HG02840 (cell line): ENCODE data around the gene GNG4.
"Not testable (repeated sequence)": the region's sequence is repeated elsewhere in the genome, so short reads cannot be mapped to it uniquely, and the experiment has no call there.

Experiments used
- ATAC-seq: cut with Tn5 transposase; IDR thresholded peaks from one replicate; pipeline ENCODE4 v1.9.1; 2021; ENCODE audit warnings: mild to moderate bottlenecking, moderate library complexity, moderate number of reproducible peaks; ENCODE audit not compliant: unreplicated experiment, low FRiP score

Gene GNG4

GRCh38 chr1:235628316-235629005 is 21.1 kb downstream of the GNG4 start:
- no peak for ATAC-seq

DNA sequence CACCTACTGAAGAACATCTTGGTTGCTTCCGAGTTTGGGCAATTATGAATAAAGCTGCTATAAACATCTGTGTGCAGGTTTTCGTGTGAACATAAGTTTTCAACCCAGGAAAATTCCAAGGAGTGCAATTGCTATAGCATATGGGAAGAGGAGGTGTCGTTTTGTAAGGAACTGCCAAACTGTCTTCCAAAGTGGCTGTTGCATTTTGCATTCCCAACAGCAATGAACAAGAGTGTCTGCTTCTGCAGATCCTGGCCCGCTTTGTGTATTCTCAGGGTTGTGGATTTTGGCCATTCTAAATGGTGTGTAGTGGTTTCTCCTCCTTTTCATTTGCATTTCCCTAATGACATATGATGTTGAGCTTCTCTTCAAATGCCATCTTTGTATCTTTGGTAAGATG is 23.8 kb downstream of the GNG4 start:
- ATAC-seq = no peak

DNA sequence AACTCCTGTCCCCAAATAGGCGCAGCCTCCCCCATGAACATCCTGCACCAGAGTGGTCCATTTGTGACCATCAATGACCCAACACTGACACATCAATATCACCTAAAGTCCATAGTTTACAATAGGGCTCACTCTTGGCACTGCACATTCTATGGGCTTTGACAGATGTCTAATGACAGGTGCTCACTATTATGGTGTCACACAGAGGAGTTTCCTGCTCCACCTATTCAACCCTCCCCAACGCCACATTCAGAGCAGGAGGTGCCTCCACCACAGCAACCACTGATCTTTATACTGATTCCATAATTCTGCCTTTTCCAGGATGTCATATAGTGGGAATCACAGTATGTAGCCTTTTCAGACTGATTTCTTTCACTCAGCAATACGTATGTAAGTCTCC is 24.2 kb downstream of the GNG4 start:
- no peak for ATAC-seq

DNA sequence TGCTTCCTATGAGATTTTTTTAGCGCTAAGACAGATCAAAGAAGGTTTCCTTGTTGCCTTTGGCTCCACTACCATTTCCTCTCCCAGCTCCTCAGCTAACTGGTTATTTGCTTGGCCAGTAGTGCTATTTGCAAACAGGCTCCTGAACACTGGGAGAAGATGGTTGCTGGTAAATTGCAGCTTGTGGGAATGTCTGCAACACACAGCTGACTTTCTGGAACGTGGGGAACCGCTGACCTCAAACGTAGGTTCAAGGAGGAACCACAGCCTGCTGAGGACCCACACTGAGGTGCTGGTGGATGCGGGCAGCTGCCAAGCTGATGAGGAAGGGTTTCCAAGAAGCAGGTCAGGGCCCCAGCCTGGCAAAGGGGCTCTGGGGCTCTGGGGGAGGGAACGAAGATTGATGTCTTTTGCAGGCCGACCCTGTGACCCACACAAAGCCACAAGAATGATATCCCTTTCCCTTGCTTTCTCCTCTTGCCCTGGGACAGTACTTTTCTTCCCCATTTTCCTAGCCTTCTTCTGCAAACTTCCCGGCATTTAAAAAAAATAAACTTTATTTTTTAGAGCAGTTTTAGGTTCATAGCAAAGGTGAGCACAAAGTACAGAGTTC is 24.8 kb downstream of the GNG4 start:
- no peak for ATAC-seq

GRCh38 chr1:235622936-235623779 is 26.4 kb downstream of the GNG4 start:
- no peak for ATAC-seq

DNA sequence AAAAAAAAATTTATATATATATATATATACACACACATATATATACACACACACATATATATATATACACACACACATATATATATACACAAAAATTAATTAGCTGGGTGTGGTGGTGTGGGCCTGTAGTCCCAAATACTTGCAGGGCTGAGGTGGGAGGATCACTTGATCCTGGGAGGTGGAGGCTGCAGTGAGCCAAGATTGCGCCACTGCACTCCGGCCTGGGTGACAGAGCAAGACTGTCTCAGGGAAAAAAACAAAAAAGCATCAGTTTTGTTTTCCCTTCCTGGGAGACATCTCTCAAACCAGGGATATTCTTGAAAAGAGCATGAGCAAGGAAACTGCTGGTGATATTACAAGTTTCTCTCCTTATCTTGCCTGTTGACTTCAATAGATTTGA is 30.4 kb downstream of the GNG4 start:
- not testable (repeated sequence) for ATAC-seq

DNA sequence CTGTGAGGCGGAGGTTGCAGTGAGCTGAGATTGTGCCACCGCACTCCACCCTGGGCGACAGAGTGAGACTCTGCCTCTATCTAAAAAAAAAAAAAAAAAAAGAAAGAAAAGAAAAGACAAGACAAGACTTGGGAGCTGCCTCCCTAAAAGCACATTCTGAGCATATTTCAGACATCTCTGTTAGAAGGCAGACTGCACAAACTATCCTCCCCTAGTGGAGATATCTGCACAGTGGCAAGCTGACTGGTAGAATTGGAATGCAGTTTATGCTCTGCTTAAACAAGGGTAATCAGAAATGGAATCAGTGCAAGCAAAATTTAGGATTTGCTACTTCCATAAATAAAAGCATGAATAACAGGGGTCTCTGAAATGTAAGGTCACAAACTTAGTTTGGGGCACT is 31.8 kb downstream of the GNG4 start:
- ATAC-seq = no peak

DNA sequence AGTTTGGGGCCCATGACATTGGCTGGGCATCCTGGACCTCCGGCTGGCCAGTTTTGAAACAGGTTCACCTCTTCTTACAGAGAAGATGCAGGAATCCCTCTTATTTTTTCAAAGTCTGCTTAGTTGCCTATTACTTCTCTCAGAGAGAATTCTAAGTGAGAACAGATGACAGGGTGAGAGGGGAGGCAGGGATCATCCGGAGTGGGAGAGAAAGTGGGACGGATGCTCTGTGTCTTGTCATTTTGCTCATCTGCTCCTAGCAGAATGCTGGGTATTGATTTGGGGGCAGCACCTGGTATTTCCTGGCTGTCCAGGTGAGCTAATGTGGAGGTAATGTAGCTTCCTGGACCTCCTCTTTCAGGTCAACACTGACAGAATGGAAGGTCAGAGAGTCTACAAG is 32.4 kb downstream of the GNG4 start:
- ATAC-seq = no peak

DNA sequence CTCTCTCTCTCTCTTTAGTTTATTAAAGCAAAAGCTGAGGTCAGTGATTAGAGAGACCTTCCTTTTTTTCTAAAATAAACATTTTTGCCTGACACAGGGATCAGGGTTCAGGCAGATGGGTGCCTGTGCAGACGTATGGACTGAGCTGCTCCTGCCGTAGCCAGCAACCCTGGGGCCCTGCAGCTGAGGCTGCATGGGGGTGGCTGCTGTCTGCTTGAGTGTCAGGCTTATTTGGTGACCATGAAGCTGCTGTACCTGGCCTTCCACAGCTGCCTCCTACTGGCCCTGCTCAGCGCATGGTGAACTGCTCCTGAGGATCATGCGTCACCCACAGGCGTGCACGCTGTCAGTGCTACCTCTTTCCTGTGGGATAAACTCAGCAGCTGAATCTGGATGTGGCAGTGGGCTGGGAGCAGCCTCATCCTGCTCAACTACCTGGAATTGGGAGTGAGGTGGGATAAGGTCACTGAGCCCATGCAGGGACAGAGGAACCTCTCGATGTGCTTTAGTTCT is 35.1 kb downstream of the GNG4 start:
- ATAC-seq = no peak

GRCh38 chr1:235613602-235614001 is 36.0 kb downstream of the GNG4 start:
- no peak for ATAC-seq

GRCh38 chr1:235612761-235613160 is 36.8 kb downstream of the GNG4 start:
- ATAC-seq = no peak

DNA sequence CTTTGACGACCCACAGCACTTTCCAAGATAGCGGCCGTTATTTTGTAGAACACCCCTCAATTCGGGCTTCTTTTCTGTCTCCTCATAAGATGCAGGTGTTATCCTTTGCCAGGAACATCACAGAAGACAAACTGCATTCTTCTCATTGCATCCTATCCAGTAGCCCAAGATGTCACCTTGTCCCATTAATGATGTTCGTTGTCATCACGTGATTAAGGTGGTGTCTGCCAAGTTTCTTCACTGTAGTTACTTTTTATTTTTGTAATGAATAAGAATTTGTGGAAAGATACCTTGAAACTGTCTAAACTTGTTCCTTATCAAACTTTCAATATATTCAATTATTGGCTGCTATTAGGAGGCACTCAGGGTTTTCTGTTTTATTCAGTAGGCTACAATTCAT is 39.4 kb downstream of the GNG4 start:
- ATAC-seq = no peak

DNA sequence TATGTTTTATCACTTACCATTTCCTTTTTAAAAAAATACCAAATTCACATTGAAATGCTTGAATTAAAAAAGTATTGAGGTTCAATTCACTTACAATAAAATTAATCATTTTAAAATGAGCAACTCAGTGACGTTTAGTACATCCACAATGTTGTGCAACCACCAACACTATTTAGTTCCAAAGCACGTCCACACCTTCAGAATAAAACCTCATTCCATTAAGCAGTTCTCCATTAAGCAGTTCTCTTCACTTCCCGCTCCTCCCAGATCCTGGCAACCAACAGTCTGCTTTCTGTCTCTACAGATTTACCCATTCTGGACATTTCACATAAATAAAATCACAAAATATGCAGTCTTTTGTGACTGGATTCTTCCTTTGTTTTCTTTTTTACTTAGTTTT is 41.3 kb downstream of the GNG4 start:
- no peak for ATAC-seq

GRCh38 chr1:235607284-235607683 is 42.3 kb downstream of the GNG4 start:
- no peak for ATAC-seq

GRCh38 chr1:235601104-235601503 is 48.5 kb downstream of the GNG4 start:
- ATAC-seq = no peak

DNA sequence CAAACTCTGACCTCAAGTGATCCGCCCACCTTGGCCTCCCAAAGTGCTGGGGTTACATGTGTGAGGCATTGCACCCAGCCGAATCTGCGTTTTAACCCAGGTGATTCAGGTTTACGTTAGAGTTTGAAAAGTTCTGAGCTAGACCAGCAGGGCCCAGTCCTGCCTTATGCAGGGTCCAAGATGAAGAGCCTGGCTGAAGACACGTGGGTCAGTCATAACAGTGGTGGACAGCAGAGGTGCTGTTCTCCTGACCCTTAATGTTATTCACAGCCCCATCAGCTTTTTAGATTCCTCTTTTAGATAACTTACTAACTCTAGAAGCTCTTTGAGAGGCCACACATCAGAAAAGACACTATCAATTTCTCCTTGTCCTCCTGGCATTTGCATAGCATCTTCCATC is 50.0 kb downstream of the GNG4 start:
- ATAC-seq = no peak

- ATAC-seq = no peak
These were observed 51.6 kb downstream of the GNG4 start for GRCh38 chr1:235597867-235598553.

- ATAC-seq = no peak
These were observed 54.5 kb downstream of the GNG4 start for GRCh38 chr1:235595079-235595478.

DNA sequence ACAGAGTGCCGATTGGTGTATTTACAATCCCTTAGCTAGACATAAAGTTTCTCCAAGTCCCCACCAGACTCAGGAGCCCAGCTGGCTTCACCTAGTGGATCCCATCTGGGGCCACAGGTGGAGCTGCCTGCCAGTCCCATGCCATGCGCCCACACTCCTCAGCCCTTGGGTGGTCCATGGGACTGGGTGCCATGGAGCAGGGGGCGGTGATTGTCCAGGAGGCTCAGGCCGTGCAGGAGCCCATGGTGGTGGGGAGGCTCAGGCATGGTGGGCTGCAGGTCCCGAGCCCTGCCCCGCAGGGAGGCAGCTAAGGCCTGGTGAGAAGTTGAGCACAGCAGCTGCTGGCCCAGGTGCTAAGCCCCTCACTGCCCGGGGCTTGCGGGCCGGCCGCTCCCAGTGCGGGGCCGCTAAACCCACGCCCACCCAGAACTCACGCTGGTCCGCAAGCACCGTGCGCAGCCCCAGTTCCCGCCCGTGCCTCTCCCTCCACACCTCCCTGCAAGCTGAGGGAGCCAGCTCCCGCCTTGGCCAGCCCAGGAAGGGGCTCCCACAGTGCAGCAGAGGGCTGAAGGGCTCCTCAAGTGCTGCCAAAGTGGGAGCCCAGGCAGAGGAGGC is 55.2 kb downstream of the GNG4 start:
- not testable (repeated sequence) for ATAC-seq

DNA sequence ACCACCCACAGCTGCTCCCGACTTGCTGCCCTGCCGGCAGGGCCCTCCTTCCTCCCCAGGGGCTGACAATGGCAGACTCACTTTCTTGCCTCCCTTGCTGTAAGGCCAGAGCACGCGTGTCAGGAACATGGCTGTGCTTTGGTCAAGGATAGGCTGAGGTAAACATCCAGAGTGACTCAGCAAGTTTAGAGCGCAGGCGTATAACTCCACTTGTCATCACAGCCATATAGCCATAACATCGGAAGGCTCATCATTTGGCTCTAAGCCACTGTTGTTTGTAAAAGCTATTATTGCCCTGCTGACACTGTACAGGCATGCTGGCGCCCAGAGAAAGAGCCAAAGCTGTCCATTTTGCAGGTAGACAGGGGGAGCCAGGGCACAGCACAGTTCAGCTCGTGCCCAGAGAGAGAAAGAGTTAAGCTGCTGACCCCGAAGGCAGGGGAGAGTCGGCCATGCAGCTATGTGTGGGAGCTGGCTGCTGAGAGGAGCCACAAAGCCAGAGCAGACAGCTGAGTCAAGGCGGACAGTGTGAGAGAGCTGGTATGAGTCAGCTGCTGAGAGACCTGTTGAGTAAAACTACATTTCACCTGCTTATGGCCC is 60.6 kb downstream of the GNG4 start:
- ATAC-seq = no peak
